Retinal pigment epithelial cell (primary cell): ENCODE data around the gene WDPCP.
A peak's percentile ranks its signal among the peaks of the same experiment; 100 is the strongest.

ENCODE experiments used
- DNase-seq: peaks from one replicate; pipeline ENCODE4 v3.0.0-alpha.2; 2010; ENCODE audit warnings: low read depth
- H3K4me3 ChIP-seq: 2 replicates; pipeline ENCODE4 v1.5.1; 2011; ENCODE audit warnings: mild to moderate bottlenecking, low read length, control low read depth, moderate library complexity
- CTCF ChIP-seq: conservative IDR thresholded peaks from 2 replicates; pipeline ENCODE4 v1.5.1; 2011; ENCODE audit warnings: low read depth, low read length, control low read depth, inconsistent platforms

The WDPCP gene

DNA sequence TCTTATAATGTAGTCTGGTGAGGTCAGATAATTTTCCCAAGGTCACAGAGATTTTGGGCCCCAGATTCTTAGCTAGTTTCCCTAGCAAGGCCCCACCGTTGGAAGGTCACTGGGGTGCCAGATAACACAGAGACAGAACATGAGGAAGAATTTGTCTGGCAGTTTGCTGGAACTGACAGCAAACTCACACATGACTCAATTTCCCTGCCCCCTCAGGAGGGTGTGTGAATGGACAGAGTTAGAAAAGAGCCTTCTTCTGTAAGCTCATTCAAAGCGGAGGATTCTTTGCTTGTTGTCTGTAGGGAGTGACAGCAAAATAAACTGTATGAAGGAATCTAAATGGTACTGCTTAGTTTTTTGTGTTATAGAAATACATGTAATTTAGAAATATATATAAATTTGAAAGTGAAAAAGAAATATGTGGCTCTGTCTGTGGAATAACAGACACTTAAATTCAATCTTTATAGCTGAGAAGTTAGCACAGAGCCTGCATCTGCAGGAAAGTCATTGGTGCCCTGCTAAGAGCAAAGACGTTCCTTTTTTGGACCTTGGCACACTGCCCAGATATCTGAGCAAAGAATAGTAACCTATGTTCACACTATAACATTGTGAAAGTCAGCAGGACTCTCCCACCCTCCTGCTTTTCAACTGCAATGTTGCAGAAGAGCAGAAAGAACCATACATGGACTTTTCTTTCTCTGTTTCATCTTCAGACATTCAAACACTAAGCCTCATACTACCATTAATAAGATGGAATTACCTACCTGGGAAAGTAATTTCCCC is 2.5 kb upstream of the WDPCP start:
- no peak for TF ChIP-seq CTCF
- H3K4me3 ChIP-seq: no peak overlapping the region
- DNase-seq: no peak

- TF ChIP-seq CTCF: no peak
- no peak for DNase-seq
- peak overlapping the region; percentile 84 for H3K4me3 ChIP-seq
Measured at GRCh38 chr2:63589148-63589958, 1.1 kb upstream of the WDPCP start.

DNA sequence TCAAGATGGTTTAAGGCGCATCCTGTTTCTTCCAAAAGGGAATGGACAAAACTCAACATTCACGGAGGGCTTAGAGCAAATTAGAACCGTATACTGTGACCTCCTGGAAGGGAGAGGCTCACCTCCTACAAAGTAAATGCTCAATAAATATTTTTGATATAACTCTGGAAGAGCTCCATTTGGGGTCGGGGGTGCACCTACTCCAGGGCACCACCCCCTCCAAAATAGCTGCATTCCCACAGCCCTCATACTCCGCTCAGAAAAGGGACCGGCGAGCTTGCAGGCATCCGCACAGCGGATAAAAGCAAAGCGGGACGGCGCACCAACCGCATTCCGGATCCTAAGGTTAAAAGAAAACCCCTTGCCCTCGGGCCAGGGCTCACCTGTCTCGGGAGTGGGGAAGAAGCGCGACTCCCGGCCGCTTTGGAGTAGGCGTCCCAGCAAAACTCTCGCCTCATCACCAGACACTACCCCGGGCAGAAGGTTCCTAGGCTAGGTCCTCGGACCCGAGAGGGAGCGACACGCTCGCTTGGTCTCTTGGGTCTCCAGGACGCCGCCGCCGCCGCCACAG is 378 bp downstream of the WDPCP start:
- DNase-seq: no peak
- H3K4me3 ChIP-seq: peak overlapping the region; percentile 84
- TF ChIP-seq CTCF: no peak

DNA sequence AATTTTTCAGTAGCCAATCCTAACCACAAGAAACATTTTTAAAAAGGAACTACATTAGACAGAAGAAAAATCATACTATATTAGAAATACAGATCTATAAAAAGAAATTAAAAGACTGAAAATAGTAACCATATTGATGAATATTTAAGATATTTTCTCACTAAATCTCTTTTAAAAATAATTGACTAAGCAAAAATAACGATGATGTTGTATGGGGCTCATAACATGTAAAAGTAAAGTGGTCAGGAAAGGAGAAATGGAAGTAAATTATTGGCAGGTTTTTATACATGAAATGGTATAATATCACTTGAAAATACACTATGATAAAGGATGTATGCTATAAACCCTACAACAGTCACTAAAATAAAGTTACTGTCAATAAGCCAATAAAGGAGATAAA is 5.4 kb downstream of the WDPCP start:
- DNase-seq: no peak
- no peak for TF ChIP-seq CTCF
- no peak overlapping the region for H3K4me3 ChIP-seq

DNA sequence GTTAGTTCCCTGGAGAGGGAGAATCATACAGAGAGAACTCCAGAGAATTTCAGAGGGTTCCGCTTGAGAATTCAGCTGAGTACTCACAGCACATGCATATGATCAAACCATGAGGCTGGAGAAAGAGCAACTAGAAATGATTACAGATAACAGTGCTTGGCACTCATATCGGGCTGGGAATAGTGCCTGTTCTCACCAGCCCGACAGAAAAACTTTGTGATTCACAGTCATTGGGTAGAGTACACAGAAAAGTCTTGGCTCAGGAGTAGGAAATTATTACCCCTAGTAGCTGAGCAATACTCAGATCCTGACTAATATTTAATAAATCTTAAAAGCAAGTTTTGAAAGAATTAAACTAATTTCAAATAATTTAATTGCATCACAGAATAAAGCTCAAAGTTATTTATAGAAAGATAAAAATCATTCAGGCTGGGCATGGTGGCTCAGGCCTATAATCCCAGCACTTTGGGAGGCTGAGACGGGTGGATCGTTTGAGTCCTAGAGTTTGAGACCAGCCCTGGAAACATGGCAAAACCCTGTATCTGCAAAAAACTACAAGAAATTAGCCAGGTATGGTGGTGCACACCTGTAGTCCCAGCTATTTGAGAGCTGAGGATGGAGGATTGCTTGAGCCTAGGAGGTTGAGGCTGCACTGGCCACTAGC is 6.8 kb downstream of the WDPCP start:
- H3K4me3 ChIP-seq: no peak overlapping the region
- no peak for TF ChIP-seq CTCF
- DNase-seq: no peak

DNA sequence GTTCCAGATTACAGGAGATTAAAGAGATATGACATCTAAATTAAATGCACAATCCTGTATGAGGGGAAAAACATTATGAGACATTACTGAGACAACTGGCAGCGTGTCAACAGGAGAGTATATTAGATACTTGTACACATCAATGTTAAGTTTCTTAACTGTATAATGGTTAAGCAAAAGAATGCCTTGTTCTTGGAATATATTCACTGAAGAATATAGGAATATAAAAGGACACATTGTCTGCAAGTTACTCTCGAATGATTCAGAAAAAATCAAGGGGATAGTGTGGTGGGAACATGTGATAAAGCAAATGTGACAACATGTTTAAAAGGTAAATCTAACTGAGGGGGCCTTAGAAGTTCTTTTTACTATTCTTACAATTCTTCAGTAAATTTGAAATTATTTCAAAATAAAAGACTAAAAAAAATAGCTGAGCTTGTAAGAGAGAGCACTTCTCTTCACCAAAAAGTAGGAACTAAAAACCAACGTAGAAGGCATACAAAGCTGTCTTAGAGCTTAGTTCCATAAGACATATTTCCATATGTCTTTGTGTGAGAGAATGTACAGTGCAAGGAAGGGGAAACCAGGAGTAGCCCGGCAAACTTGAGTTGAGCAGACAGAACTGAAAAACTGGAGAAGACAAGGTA is 7.5 kb downstream of the WDPCP start:
- H3K4me3 ChIP-seq: no peak overlapping the region
- DNase-seq: no peak
- no peak for TF ChIP-seq CTCF
